ENCODE results near the gene PTPN23. TPM values are rescaled to one million over a fixed set of nuclear protein-coding genes. Genes with fewer than 3 reads are reported as not detected.

Gene PTPN23
- total and polyA plus RNA-seq, 10 of the 15 experiments (the other 5 are each of a cell fraction or from before 2014, with no cell fraction given): 0.44 to 28.6 (median 4.4) TPM

DNA sequence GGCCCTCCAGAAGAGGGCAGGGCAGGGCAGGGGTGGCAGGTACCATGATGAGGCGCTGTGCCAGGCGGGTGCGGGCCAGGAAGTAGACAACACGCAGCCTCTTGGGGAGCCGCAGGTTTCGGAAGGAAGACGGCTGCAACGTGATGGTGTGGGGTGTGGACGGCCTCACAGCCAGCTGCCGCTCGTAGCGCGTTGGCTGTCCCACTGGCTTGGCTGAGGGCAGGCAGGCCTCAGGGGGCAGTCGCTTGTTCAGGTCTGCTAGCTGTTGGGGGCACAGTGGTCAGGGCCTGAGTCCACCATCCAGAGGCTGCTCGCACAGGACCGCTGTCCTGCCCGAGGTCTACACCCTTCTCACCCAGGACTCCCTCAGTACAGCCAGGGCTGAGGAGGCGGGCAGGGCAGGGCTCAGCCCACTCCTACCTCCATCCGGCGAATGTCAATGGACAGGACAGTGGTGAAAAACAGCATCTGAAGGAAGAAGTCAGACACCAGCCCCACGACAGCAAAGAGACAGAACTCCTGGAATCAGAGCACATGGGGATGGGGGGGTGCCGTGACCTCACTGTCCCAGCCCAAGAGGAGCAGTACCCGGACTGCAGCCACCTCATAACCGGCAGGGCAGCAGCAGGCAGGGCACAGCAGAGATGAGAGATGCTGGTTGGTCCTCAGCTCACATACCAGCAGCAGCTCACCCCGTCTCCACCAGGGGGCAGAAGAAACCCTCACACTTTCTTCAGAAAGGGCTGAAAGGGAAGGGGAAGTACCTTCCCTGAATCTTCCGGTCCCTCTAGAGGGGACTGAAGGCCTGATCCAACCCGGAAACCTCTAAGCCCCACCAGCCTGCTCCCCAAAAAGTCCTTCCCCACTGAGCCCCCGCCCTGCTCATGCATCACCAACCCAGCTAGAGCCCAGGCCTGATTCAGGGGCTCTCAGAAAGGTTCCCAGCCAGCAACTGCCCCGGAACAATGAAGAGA lies 40.0 kb downstream of the PTPN23 start (continued):
- TF ChIP-seq, protein P1, sequence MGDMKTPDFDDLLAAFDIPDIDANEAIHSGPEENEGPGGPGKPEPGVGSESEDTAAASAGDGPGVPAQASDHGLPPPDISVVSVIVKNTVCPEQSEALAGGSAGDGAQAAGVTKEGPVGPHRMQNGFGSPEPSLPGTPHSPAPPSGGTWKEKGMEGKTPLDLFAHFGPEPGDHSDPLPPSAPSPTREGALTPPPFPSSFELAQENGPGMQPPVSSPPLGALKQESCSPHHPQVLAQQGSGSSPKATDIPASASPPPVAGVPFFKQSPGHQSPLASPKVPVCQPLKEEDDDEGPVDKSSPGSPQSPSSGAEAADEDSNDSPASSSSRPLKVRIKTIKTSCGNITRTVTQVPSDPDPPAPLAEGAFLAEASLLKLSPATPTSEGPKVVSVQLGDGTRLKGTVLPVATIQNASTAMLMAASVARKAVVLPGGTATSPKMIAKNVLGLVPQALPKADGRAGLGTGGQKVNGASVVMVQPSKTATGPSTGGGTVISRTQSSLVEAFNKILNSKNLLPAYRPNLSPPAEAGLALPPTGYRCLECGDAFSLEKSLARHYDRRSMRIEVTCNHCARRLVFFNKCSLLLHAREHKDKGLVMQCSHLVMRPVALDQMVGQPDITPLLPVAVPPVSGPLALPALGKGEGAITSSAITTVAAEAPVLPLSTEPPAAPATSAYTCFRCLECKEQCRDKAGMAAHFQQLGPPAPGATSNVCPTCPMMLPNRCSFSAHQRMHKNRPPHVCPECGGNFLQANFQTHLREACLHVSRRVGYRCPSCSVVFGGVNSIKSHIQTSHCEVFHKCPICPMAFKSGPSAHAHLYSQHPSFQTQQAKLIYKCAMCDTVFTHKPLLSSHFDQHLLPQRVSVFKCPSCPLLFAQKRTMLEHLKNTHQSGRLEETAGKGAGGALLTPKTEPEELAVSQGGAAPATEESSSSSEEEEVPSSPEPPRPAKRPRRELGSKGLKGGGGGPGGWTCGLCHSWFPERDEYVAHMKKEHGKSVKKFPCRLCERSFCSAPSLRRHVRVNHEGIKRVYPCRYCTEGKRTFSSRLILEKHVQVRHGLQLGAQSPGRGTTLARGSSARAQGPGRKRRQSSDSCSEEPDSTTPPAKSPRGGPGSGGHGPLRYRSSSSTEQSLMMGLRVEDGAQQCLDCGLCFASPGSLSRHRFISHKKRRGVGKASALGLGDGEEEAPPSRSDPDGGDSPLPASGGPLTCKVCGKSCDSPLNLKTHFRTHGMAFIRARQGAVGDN (IDR thresholded peaks at IDR 0.05): 0 out of 2 replicates have a peak, but pooled peaks have one; percentile 29
- TF ChIP-seq MTA3 (IDR thresholded peaks at IDR 0.05; ENCODE audit: borderline replicate concordance, low read length): no peak
- TF ChIP-seq SREBF1 (IDR thresholded peaks at IDR 0.05; ENCODE audit: low read length): no peak
- TF ChIP-seq POU2F2 (IDR thresholded peaks at IDR 0.05; ENCODE audit: borderline replicate concordance, low read depth, low read length): no peak
- no peak for TF ChIP-seq EGR1 (IDR thresholded peaks at IDR 0.05; ENCODE audit: borderline replicate concordance in 1 of 2, low read depth in 2 of 2, low read length in 2 of 2)
- TF ChIP-seq NRF1 (conservative IDR thresholded peaks at IDR 0.05; ENCODE audit: low read depth, low read length): no peak
- TF ChIP-seq, protein P2, sequence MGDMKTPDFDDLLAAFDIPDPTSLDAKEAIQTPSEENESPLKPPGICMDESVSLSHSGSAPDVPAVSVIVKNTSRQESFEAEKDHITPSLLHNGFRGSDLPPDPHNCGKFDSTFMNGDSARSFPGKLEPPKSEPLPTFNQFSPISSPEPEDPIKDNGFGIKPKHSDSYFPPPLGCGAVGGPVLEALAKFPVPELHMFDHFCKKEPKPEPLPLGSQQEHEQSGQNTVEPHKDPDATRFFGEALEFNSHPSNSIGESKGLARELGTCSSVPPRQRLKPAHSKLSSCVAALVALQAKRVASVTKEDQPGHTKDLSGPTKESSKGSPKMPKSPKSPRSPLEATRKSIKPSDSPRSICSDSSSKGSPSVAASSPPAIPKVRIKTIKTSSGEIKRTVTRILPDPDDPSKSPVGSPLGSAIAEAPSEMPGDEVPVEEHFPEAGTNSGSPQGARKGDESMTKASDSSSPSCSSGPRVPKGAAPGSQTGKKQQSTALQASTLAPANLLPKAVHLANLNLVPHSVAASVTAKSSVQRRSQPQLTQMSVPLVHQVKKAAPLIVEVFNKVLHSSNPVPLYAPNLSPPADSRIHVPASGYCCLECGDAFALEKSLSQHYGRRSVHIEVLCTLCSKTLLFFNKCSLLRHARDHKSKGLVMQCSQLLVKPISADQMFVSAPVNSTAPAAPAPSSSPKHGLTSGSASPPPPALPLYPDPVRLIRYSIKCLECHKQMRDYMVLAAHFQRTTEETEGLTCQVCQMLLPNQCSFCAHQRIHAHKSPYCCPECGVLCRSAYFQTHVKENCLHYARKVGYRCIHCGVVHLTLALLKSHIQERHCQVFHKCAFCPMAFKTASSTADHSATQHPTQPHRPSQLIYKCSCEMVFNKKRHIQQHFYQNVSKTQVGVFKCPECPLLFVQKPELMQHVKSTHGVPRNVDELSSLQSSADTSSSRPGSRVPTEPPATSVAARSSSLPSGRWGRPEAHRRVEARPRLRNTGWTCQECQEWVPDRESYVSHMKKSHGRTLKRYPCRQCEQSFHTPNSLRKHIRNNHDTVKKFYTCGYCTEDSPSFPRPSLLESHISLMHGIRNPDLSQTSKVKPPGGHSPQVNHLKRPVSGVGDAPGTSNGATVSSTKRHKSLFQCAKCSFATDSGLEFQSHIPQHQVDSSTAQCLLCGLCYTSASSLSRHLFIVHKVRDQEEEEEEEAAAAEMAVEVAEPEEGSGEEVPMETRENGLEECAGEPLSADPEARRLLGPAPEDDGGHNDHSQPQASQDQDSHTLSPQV (IDR thresholded peaks at IDR 0.05): no peak
- TF ChIP-seq ZBTB40 (IDR thresholded peaks at IDR 0.05; ENCODE audit: borderline replicate concordance): no peak; the same call in 1 of the 2 replicates
- TF ChIP-seq ZBTB33 (IDR thresholded peaks at IDR 0.05): no peak
- TF ChIP-seq ASH2L (IDR thresholded peaks at IDR 0.05; ENCODE audit: borderline replicate concordance, low read depth): no peak
- TF ChIP-seq, protein P3, sequence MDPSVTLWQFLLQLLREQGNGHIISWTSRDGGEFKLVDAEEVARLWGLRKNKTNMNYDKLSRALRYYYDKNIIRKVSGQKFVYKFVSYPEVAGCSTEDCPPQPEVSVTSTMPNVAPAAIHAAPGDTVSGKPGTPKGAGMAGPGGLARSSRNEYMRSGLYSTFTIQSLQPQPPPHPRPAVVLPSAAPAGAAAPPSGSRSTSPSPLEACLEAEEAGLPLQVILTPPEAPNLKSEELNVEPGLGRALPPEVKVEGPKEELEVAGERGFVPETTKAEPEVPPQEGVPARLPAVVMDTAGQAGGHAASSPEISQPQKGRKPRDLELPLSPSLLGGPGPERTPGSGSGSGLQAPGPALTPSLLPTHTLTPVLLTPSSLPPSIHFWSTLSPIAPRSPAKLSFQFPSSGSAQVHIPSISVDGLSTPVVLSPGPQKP (IDR thresholded peaks at IDR 0.05; ENCODE audit: low read depth, low read length): peak; percentile 60; the same call in 1 of the 2 replicates
